ENCODE results near the gene WFS1.

The WFS1 gene

DNA sequence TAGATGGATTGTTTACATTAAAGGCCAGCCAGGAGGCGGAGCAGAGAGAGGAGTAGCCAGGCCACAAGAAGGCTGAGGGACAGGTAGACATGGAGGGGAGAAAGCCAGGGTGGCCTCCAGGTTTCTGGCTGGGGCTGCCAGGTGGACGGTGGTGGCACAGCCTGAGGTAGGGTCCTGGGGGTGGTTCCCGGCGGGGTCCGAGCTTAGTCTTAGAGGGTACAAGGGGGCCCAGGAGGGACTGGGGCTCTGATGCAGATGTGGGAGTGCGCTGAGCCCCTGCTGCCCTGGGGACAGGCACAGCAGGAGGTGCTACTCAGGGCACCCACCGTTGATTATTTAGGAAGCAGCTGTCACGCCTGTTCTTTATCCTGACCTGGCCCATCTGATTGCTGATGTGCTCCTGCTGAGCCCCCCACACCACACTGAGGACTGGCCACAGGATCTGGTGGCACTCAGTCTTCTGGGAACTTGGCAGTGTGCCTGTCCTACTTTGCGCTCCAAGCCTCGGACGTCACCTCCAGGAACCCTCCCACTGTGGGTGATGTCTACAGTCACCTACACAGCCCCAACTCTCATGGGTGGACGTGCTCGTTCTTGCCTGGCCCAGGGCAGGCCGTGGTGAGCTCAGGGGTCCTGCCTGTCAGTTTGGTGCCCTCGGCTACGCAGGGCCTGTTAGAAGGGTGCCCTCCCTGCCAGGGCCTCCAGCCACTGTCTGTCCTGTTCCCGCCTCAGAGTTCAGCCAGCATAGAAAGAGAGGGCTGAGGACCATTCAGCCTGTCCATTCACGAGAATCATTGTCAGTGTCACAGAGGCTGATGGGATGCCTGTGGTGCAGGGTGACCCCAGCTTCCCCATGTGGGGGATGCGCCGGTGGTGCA, 12.0 kb downstream of the WFS1 start:
- H3K4me3 ChIP-seq (ENCODE audit: low read depth, low read length): no peak overlapping the region
- no peak for TF ChIP-seq CTCF (IDR thresholded peaks at IDR 0.05; ENCODE audit: low read depth, low read length)

- no peak overlapping the region for H3K4me3 ChIP-seq (ENCODE audit: low read depth, low read length)
- no peak for TF ChIP-seq CTCF (IDR thresholded peaks at IDR 0.05; ENCODE audit: low read depth, low read length)
These were observed 12.7 kb downstream of the WFS1 start for GRCh38 chr4:6282314-6282771.

DNA sequence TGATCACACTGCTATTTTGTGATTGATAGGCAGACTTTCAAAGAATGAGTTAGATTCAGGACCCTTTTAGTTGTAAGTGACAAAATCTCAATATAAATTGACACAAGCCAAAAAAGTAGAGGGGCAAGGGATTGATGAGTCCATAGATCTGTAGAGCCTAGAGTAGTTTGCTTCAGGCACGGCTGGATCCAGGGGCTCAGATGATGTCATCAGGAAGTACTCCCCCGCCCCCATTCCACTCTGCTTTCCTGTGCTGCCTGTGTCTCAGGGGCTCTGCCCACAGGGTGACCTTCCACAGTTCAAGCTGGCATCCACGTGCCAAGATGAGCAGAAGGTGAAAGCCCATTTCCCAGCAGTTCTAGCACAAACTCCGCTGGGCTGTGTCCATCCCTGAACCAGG, 13.6 kb downstream of the WFS1 start:
- no peak for TF ChIP-seq CTCF (IDR thresholded peaks at IDR 0.05; ENCODE audit: low read depth, low read length)
- no peak overlapping the region for H3K4me3 ChIP-seq (ENCODE audit: low read depth, low read length)

DNA sequence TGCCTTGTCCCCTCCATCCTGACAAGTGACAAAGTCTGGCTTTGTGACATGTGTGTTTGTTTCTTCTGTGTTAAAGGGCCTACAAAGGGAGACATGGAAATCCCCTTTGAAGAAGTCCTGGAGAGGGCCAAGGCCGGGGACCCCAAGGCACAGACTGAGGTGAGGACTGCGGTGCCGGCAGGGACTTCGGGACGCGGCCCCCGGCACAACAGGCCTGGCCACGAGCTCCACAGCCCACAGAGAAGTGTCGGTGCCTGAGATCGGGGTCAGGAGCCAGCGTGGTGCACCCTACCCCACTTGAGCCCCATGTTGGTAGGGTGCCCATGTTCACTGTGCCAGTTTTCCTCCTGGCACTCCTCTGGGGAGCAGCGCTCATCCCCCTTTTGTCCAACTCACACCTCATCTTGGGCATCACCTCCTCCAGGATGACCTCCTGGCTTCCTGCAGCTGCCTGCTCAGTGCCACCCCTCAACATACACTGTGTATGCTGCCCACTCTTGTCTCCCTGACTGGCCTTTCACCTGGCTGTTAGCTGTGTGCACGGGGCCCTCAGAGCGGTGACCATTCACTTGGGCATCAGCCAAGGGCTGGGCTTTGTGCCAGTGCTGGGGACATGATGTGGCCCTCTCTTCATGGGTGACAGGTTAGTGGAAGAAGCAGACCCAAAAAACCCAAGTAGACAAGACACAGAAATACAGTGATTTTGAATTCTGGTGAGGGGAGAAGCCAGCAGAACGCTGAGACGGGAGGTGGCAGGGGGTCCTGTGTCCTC, 17.6 kb downstream of the WFS1 start:
- TF ChIP-seq CTCF (IDR thresholded peaks at IDR 0.05; ENCODE audit: low read depth, low read length): no peak
- H3K4me3 ChIP-seq (ENCODE audit: low read depth, low read length): no peak overlapping the region

DNA sequence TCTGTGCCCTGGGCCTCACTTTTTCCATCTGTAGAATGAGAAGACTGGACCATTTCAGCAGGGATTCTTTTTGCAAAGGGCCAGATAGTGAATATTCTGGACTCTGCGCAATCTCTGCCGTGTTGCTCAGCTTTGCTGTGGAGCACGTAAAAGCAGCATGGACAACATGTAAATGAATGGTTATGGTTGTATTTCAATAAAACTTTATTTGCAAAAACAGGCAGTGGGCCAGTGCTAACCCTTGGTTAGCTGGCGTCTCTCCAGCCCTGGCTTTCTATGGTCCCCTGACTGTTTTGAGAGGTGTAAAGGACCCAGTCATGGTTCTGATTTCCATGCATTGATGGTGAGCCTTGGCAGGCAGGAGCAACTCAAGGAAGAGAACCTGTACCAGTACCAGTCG, 18.7 kb downstream of the WFS1 start:
- H3K4me3 ChIP-seq (ENCODE audit: low read depth, low read length): no peak overlapping the region
- TF ChIP-seq CTCF (IDR thresholded peaks at IDR 0.05; ENCODE audit: low read depth, low read length): no peak

- no peak for TF ChIP-seq CTCF (IDR thresholded peaks at IDR 0.05; ENCODE audit: low read depth, low read length)
- H3K4me3 ChIP-seq (ENCODE audit: low read depth, low read length): no peak overlapping the region
These were observed 19.2 kb downstream of the WFS1 start for GRCh38 chr4:6288871-6289270.

DNA sequence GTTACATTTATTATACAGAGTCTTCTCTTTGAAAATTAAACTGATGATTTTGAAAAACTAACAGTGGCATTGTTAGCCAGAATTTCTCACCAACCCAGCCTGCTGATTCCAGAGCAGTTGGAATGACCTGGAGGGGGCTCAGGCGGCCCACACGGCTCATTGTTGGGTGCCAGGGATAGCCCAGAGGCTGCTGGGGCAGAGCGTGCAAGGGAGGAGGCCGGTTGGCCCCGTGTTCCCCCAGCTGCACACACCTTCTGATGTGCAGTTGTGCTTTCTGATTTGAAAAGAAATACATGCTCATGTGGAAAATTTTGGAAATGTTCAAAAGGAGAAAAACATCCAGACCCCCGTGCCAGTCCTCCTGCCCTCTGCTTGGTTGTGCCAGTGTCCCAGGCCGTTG, 20.6 kb downstream of the WFS1 start:
- no peak for TF ChIP-seq CTCF (IDR thresholded peaks at IDR 0.05; ENCODE audit: low read depth, low read length)
- H3K4me3 ChIP-seq (ENCODE audit: low read depth, low read length): no peak overlapping the region
